ENCODE results near the gene PKD1L1. TPM values are rescaled to one million over a fixed set of nuclear protein-coding genes. Genes with fewer than 3 reads are reported as not detected.

Gene PKD1L1
- total and polyA plus RNA-seq, 12 donors = 0.11 to 1.0 (median 0.17) TPM; not detected in 1

DNA sequence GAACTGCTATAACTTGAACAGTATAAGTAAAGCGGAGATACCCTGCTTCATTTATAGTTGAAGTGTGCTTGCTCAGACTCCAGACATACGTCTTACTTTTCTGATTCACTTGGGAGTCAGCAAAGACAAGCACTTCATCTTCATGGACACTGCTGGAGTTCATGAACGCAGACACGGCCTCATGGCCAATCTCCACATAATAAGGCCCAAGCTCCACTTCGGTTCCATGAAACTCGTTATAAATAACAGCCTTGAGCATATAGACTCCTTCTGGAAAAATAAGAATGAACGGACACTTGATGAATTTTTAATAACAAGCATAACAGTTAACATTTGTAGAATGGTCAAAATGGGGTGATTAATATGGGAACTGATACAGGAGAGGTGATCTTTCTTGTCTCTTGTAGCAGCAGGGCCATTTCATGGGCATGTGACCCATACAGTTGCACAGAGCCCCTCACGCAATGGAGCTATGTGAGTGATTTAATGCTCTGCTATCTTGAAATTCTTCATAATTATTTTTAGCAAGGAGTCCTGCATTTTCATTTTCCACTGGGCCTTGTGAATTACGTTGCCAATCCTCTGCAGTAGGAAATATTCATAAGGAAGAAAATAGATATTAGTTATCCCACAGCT lies 40.2 kb downstream of the PKD1L1 start:
- no peak for DNase-seq
- WGBS, 4 donors = 81 to 92% (median 85%) methylated on average over 9 of the region's 9 CpGs
- no peaks in the 10 kb centered on the region for H3K36me3 ChIP-seq (replicated peaks in 1 of 2)
- no peaks in the 10 kb centered on the region for H3K9me3 ChIP-seq (replicated peaks in 1 of 3)
- intact Hi-C loops (cut with DNase I) = no loop called here
- H3K4me1 ChIP-seq (replicated peaks in 1 of 2) = no peaks in the 10 kb centered on the region
- no peak overlapping the region for H3K4me3 ChIP-seq
- TF ChIP-seq, protein P1, sequence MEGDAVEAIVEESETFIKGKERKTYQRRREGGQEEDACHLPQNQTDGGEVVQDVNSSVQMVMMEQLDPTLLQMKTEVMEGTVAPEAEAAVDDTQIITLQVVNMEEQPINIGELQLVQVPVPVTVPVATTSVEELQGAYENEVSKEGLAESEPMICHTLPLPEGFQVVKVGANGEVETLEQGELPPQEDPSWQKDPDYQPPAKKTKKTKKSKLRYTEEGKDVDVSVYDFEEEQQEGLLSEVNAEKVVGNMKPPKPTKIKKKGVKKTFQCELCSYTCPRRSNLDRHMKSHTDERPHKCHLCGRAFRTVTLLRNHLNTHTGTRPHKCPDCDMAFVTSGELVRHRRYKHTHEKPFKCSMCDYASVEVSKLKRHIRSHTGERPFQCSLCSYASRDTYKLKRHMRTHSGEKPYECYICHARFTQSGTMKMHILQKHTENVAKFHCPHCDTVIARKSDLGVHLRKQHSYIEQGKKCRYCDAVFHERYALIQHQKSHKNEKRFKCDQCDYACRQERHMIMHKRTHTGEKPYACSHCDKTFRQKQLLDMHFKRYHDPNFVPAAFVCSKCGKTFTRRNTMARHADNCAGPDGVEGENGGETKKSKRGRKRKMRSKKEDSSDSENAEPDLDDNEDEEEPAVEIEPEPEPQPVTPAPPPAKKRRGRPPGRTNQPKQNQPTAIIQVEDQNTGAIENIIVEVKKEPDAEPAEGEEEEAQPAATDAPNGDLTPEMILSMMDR (IDR thresholded peaks at IDR 0.05) = no peak
- TF ChIP-seq POLR2A (IDR thresholded peaks at IDR 0.05) = no peak
- H3K27me3 ChIP-seq = no peaks in the 10 kb centered on the region
- H3K27ac ChIP-seq = no peak overlapping the region

DNA sequence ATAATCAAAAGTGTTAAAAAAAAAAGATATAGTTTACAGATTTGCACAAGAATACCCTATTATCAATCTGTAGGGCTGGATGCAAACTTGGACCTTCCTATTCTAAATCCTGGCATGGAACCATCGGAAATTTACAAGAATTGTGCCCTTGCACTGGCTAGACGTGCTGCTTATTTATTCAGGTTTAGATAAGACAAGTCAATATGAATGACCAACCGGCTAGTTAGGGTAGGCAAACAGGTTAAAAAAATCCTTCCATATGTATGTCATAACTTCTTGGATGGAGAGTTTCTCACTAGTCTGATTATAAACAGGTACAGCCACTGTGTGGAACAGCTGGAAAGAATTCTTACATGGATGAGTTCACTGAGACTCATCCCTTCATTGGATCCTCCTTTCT lies 41.4 kb downstream of the PKD1L1 start:
- H3K36me3 ChIP-seq (replicated peaks in 1 of 2) = no peaks in the 10 kb centered on the region
- no peak for TF ChIP-seq POLR2A (IDR thresholded peaks at IDR 0.05)
- TF ChIP-seq, protein P1 (IDR thresholded peaks at IDR 0.05) = no peak

GRCh38 chr7:47905076-47905920 lies 43.0 kb downstream of the PKD1L1 start:
- Histone ChIP-seq H3K9me3 (replicated peaks in 1 of 3) (no peaks in the 10 kb centered on the region), H3K27ac (no peak overlapping the region), H3K4me3 (no peak overlapping the region), H3K27me3 (no peaks in the 10 kb centered on the region), H3K4me1 (replicated peaks in 1 of 2) (no peaks in the 10 kb centered on the region), H3K36me3 (replicated peaks in 1 of 2) (no peaks in the 10 kb centered on the region)
- WGBS, 4 donors = 82 to 86% (median 85%) methylated on average over 10 of the region's 10 CpGs
- intact Hi-C loops (cut with DNase I) = no loop called here
- no peak for DNase-seq
- TF ChIP-seq, protein P1 (IDR thresholded peaks at IDR 0.05) = no peak
- TF ChIP-seq POLR2A (IDR thresholded peaks at IDR 0.05) = no peak

More for the DNA sequence above, 41.4 kb downstream of the PKD1L1 start:
- Histone ChIP-seq H3K27ac (no peak overlapping the region), H3K4me1 (replicated peaks in 1 of 2) (no peaks in the 10 kb centered on the region), H3K27me3 (no peaks in the 10 kb centered on the region), H3K4me3 (no peak overlapping the region), H3K9me3 (replicated peaks in 1 of 3) (no peaks in the 10 kb centered on the region)
- WGBS, 4 donors = 65 to 84% (median 77%) methylated on average over 3 of the region's 3 CpGs
- intact Hi-C loops (cut with DNase I) = no loop called here
- no peak for DNase-seq

DNA sequence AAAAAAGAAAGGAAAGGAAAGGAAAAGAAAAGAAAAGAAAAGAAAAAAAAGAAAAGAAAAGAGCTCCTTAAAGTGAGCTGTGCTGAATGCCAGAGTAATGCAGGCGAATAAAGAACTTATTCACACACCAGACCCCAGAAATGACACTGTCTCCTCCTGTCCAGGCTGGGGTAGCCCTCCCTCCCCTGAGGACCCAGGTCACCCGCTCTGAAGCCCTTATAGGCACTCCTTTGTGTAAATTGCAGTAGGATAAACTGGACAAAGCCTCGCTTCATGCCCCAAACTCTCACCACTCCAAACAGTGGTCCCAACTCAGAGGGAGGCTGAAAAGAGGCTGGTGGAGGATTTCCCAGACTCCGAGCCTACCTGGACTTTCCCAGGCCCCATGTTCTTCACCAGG lies 46.3 kb downstream of the PKD1L1 start:
- Histone ChIP-seq H3K4me1 (replicated peaks in 1 of 2) (no peaks in the 10 kb centered on the region), H3K27ac (no peak overlapping the region), H3K36me3 (replicated peaks in 1 of 2) (no peaks in the 10 kb centered on the region), H3K4me3 (no peak overlapping the region), H3K9me3 (replicated peaks in 1 of 3) (no peaks in the 10 kb centered on the region), H3K27me3 (no peaks in the 10 kb centered on the region)
- 65 to 90% (median 80%) methylated on average over 4 of the region's 4 CpGs for WGBS, 4 donors
- TF ChIP-seq POLR2A (IDR thresholded peaks at IDR 0.05) = no peak
- TF ChIP-seq, protein P1 (IDR thresholded peaks at IDR 0.05) = no peak
- DNase-seq = no peak
- intact Hi-C loops (cut with DNase I) = no loop called here

All from adrenal gland (tissue), 12 donors.